Progenitor cell of endocrine pancreas (in vitro differentiated cells): ENCODE measurements around the gene MYH8. TPM values are rescaled to one million over a fixed set of nuclear protein-coding genes. Genes with fewer than 3 reads are reported as not detected.

Experiments used
- DNase-seq: peaks from one replicate; pipeline ENCODE4 v3.0.0; 2021; ENCODE audit warnings: low spot score; ENCODE audit not compliant: unreplicated experiment
- H3K27ac Mint-ChIP-seq: 2 replicates; pipeline ENCODE4 v1.8.0; 2021; ENCODE audit warnings: mild to moderate bottlenecking, moderate library complexity, mixed read lengths
- H3K27me3 Mint-ChIP-seq: 2 replicates; pipeline ENCODE4 v1.8.0; 2021; ENCODE audit warnings: mixed read lengths
- H3K36me3 Mint-ChIP-seq: 2 replicates; pipeline ENCODE4 v1.8.0; 2022; ENCODE audit warnings: mixed read lengths; ENCODE audit not compliant: insufficient read depth
- H3K4me1 Mint-ChIP-seq: 2 replicates; pipeline ENCODE4 v1.8.0; 2021; ENCODE audit warnings: low read depth, mixed read lengths
- H3K4me3 Mint-ChIP-seq: 2 replicates; pipeline ENCODE4 v1.8.0; 2021; ENCODE audit warnings: low read depth, mild to moderate bottlenecking, moderate library complexity, mixed read lengths
- H3K9me3 Mint-ChIP-seq: 2 replicates; pipeline ENCODE4 v1.8.0; 2021; ENCODE audit warnings: low read depth, mixed read lengths
- CTCF ChIP-seq: fragments of 200-600 bp; sonication (generic); IDR thresholded peaks from one replicate; pipeline ENCODE4 v1.5.0; 2021; ENCODE audit warnings: antibody characterized with exemption, mild to moderate bottlenecking; ENCODE audit not compliant: unreplicated experiment
- long read RNA-seq: library from polyadenylated mRNA; unstranded; transcript quantifications from one replicate; pipeline ENCODE4 v2.0.0, GENCODE V29; 2020
- total RNA-seq: library from RNA; stranded (reverse); gene quantifications from 2 replicates; pipeline ENCODE4 v1.2.1, GENCODE V29; 2021

The MYH8 gene
- total RNA-seq, result not detected in 2 replicates
- long read RNA-seq, result 0 reads

GRCh38 chr17:10421900-10422542 lies at the start of gene MYH8:
TSS of gene MYH8 (minus strand) at chr17:10421950. CDS start at chr17:10420227, 1,723 bp downstream.
- H3K27ac Mint-ChIP-seq, result no peak within 1 kb of the TSS
- H3K4me1 Mint-ChIP-seq, result no peaks in the 10 kb centered on the region
- no peak for TF ChIP-seq CTCF
- no peaks in the 10 kb centered on the region for H3K36me3 Mint-ChIP-seq
- H3K9me3 Mint-ChIP-seq, result no peaks in the 10 kb centered on the region
- H3K27me3 Mint-ChIP-seq, result peaks cover 5% of the 10 kb centered on the region
- no peak within 1 kb of the TSS for H3K4me3 Mint-ChIP-seq
- no peak for DNase-seq

- no peak for DNase-seq
- no peak within 1 kb of the TSS for H3K27ac Mint-ChIP-seq
- H3K9me3 Mint-ChIP-seq, result peaks cover 3% of the 10 kb centered on the region
- H3K36me3 Mint-ChIP-seq, result no peaks in the 10 kb centered on the region
- peaks cover 26% of the 10 kb centered on the region for H3K27me3 Mint-ChIP-seq
- no peak for TF ChIP-seq CTCF
- no peak within 1 kb of the TSS for H3K4me3 Mint-ChIP-seq
- no peaks in the 10 kb centered on the region for H3K4me1 Mint-ChIP-seq
Observed at GRCh38 chr17:10469459-10469858, 47.7 kb upstream of the MYH8 start, which contains the start of gene MYH4. TSS of gene MYH4 (minus strand) at chr17:10469559. CDS start at chr17:10466745, 2,814 bp downstream.

- Mint-ChIP-seq H3K9me3 (peaks cover 7% of the 10 kb centered on the region), H3K27me3 (peaks cover 65% of the 10 kb centered on the region), H3K27ac (no peak overlapping the region), H3K4me3 (no peak overlapping the region), H3K36me3 (no peaks in the 10 kb centered on the region), H3K4me1 (peaks cover 26% of the 10 kb centered on the region)
- peak; percentile 32 for TF ChIP-seq CTCF
- no peak for DNase-seq
Observed at GRCh38 chr17:10463402-10463801, 41.7 kb upstream of the MYH8 start.

GRCh38 chr17:10460062-10460461 lies 38.3 kb upstream of the MYH8 start:
- Mint-ChIP-seq H3K4me1 (peaks cover 33% of the 10 kb centered on the region), H3K4me3 (no peak overlapping the region), H3K9me3 (peaks cover 7% of the 10 kb centered on the region), H3K27me3 (peaks cover 65% of the 10 kb centered on the region), H3K36me3 (no peaks in the 10 kb centered on the region), H3K27ac (no peak overlapping the region)
- no peak for DNase-seq
- no peak for TF ChIP-seq CTCF

GRCh38 chr17:10458701-10459100 lies 37.0 kb upstream of the MYH8 start:
- TF ChIP-seq CTCF, result no peak
- Mint-ChIP-seq H3K4me1 (peaks cover 33% of the 10 kb centered on the region), H3K27ac (no peak overlapping the region), H3K27me3 (peaks cover 65% of the 10 kb centered on the region), H3K4me3 (no peak overlapping the region), H3K36me3 (no peaks in the 10 kb centered on the region), H3K9me3 (no peaks in the 10 kb centered on the region)
- DNase-seq, result no peak
